OCI-LY7 (cell line): ENCODE results near the gene SLC22A14.

Source experiments
- CTCF ChIP-seq: fragments of 200-600 bp; sonication (generic); conservative IDR thresholded peaks from 2 replicates; pipeline ENCODE4 v1.5.1; 2014; ENCODE audit warnings: mild to moderate bottlenecking, antibody characterized with exemption, low read length, moderate library complexity, mixed read lengths
- EZH2phosphoT487 ChIP-seq: fragments of 200-600 bp; sonication (generic); IDR thresholded peaks from 2 replicates; pipeline ENCODE4 v1.6.1; 2018; ENCODE audit warnings: low read depth, borderline replicate concordance, mild to moderate bottlenecking, mixed run types, antibody characterized with exemption, low read length, moderate library complexity, mixed read lengths

GRCh38 chr3:38232701-38233100 lies 49.4 kb upstream of the SLC22A14 start:
- no peak for TF ChIP-seq CTCF
- no peak for TF ChIP-seq EZH2phosphoT487
